ENCODE data around the gene CT55. TPM values are rescaled to one million over a fixed set of nuclear protein-coding genes. Genes with fewer than 3 reads are reported as not detected.

CT55 gene
- total RNA-seq, 4 donors from 2014 or later: not detected

GRCh38 chrX:135109554-135109953, 61.6 kb downstream of the CT55 start:
- WGBS, 2 donors: 84 to 89% methylated on average over 3 of the region's 3 CpGs
- Histone ChIP-seq H3K27ac (no peak overlapping the region), H3K27me3 (peaks cover 0 to 7% (median 2%) of the 10 kb centered on the region in 4 donors), H3K4me3 (no peak overlapping the region), H3K4me1 (no peaks in the 10 kb centered on the region), H3K36me3 (no peaks in the 10 kb centered on the region), H3K9me3 (no peaks in the 10 kb centered on the region)
- intact Hi-C loops (cut with DNase I): no loop called here
- DNase-seq: no peak
- TF ChIP-seq POLR2A (IDR thresholded peaks at IDR 0.05): no peak
- no peak for TF ChIP-seq CTCF (IDR thresholded peaks at IDR 0.05)

Other genes with a start within 250 kb of the CT55 start
- 1 to 10 TPM in 2 of 4 donors, not detected in 2; 1.1 to 2.1 TPM for gene SMIM10, start 180.4 kb downstream of the CT55 start, total RNA-seq
- 10 to 100 TPM in 3 of 4 donors, 1 to 10 TPM in 1; 6.5 to 16.9 (median 11.8) TPM for gene RTL8B, start 148.9 kb downstream of the CT55 start, total RNA-seq
- 10 to 100 TPM; 51.8 to 81.1 (median 71.9) TPM for gene RTL8C, start 139.0 kb downstream of the CT55 start, total RNA-seq
- 10 to 100 TPM; 18.2 to 24.7 (median 22.0) TPM for gene RTL8A, start 119.3 kb downstream of the CT55 start, total RNA-seq
- 1 to 10 TPM in 3 of 4 donors, under 1 TPM in 1; 0.57 to 1.9 (median 1.5) TPM for gene SMIM10L2B, start 72.7 kb downstream of the CT55 start, total RNA-seq
- gene ETDB, start 50.9 kb downstream of the CT55 start, total RNA-seq: not detected
- gene ETDA, start 80.7 kb upstream of the CT55 start, total RNA-seq: not detected
- gene ETDC, start 138.1 kb upstream of the CT55 start, total RNA-seq: not detected
- gene ZNF75D, start 172.7 kb upstream of the CT55 start, total RNA-seq: 1 to 10 TPM; 3.3 to 6.9 (median 6.1) TPM
- gene ZNF449, start 173.4 kb upstream of the CT55 start, total RNA-seq: 1 to 10 TPM in 3 of 4 donors, under 1 TPM in 1; 0.95 to 7.1 (median 3.5) TPM